Measurements from ENCODE around the gene SPATA9.

Gene SPATA9

GRCh38 chr5:95664204-95664786, 18.5 kb downstream of the SPATA9 start:
- no peaks in the 10 kb centered on the region for H3K79me2 ChIP-seq (ENCODE audit: control insufficient read depth, low read length)
- no peaks in the 10 kb centered on the region for H3K9me2 ChIP-seq (replicated peaks; ENCODE audit: control insufficient read depth, low read length)
- no peaks in the 10 kb centered on the region for H3K27me3 ChIP-seq (ENCODE audit: control insufficient read depth, low read length)
- no peaks in the 10 kb centered on the region for H4K20me1 ChIP-seq (ENCODE audit: control insufficient read depth, insufficient read depth, low read depth, low read length)
- no peak overlapping the region for H3K4me3 ChIP-seq (ENCODE audit: low read length)
- H3F3A ChIP-seq (ENCODE audit: control insufficient read depth, insufficient read depth): no peaks in the 10 kb centered on the region
- H3K27ac ChIP-seq (ENCODE audit: low read depth, low read length): no peak overlapping the region
- no peaks in the 10 kb centered on the region for H3K36me3 ChIP-seq (ENCODE audit: control insufficient read depth, low read length)
- no peaks in the 10 kb centered on the region for H3K9me3 ChIP-seq (ENCODE audit: control insufficient read depth, insufficient read depth, low read length)
- no peaks in the 10 kb centered on the region for H3K4me1 ChIP-seq (ENCODE audit: control insufficient read depth, low read length)
- no peak overlapping the region for H3K4me2 ChIP-seq (ENCODE audit: low read length)
- TF ChIP-seq, protein P1, sequence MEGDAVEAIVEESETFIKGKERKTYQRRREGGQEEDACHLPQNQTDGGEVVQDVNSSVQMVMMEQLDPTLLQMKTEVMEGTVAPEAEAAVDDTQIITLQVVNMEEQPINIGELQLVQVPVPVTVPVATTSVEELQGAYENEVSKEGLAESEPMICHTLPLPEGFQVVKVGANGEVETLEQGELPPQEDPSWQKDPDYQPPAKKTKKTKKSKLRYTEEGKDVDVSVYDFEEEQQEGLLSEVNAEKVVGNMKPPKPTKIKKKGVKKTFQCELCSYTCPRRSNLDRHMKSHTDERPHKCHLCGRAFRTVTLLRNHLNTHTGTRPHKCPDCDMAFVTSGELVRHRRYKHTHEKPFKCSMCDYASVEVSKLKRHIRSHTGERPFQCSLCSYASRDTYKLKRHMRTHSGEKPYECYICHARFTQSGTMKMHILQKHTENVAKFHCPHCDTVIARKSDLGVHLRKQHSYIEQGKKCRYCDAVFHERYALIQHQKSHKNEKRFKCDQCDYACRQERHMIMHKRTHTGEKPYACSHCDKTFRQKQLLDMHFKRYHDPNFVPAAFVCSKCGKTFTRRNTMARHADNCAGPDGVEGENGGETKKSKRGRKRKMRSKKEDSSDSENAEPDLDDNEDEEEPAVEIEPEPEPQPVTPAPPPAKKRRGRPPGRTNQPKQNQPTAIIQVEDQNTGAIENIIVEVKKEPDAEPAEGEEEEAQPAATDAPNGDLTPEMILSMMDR (IDR thresholded peaks at IDR 0.05; ENCODE audit: low read depth, low read length, poor library complexity, severe bottlenecking): peak; percentile 78
- no peak for TF ChIP-seq EZH2phosphoT487 (IDR thresholded peaks at IDR 0.05; ENCODE audit: borderline replicate concordance, low read length)

DNA sequence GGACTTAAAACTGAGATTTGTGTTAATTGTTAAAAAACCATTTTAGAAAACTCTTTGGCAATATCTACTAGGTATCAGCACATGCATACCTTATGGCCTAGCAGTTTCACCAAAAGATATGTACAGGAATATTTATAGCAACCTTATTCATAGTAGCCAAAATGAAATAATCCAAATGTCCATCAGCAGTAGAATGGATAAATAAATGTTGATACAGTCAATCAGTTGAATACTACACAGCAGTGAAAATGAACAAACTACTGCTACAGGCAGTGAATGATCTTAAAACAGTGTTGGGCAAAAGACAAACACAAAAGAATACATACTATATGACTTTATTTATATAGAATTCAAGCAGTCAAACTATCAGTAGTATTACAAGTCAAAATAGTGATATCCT, 19.8 kb downstream of the SPATA9 start:
- no peak overlapping the region for H3K27ac ChIP-seq (ENCODE audit: low read depth, low read length)
- no peaks in the 10 kb centered on the region for H4K20me1 ChIP-seq (ENCODE audit: control insufficient read depth, insufficient read depth, low read depth, low read length)
- no peaks in the 10 kb centered on the region for H3K36me3 ChIP-seq (ENCODE audit: control insufficient read depth, low read length)
- H3K9me3 ChIP-seq (ENCODE audit: control insufficient read depth, insufficient read depth, low read length): no peaks in the 10 kb centered on the region
- H3K4me1 ChIP-seq (ENCODE audit: control insufficient read depth, low read length): no peaks in the 10 kb centered on the region
- no peaks in the 10 kb centered on the region for H3K79me2 ChIP-seq (ENCODE audit: control insufficient read depth, low read length)
- no peak overlapping the region for H3K4me2 ChIP-seq (ENCODE audit: low read length)
- H3F3A ChIP-seq (ENCODE audit: control insufficient read depth, insufficient read depth): no peaks in the 10 kb centered on the region
- no peaks in the 10 kb centered on the region for H3K9me2 ChIP-seq (replicated peaks; ENCODE audit: control insufficient read depth, low read length)
- H3K4me3 ChIP-seq (ENCODE audit: low read length): no peak overlapping the region
- no peaks in the 10 kb centered on the region for H3K27me3 ChIP-seq (ENCODE audit: control insufficient read depth, low read length)
- no peak for TF ChIP-seq EZH2phosphoT487 (IDR thresholded peaks at IDR 0.05; ENCODE audit: borderline replicate concordance, low read length)
- TF ChIP-seq, protein P1 (IDR thresholded peaks at IDR 0.05; ENCODE audit: low read depth, low read length, poor library complexity, severe bottlenecking): no peak

- Histone ChIP-seq H3K27ac (ENCODE audit: low read depth, low read length) (no peak overlapping the region), H3K9me3 (ENCODE audit: control insufficient read depth, insufficient read depth, low read length) (no peaks in the 10 kb centered on the region), H3F3A (ENCODE audit: control insufficient read depth, insufficient read depth) (no peaks in the 10 kb centered on the region), H3K4me1 (ENCODE audit: control insufficient read depth, low read length) (no peaks in the 10 kb centered on the region), H3K4me3 (ENCODE audit: low read length) (no peak overlapping the region), H3K36me3 (ENCODE audit: control insufficient read depth, low read length) (no peaks in the 10 kb centered on the region), H3K4me2 (ENCODE audit: low read length) (no peak overlapping the region), H4K20me1 (ENCODE audit: control insufficient read depth, insufficient read depth, low read depth, low read length) (no peaks in the 10 kb centered on the region), H3K79me2 (ENCODE audit: control insufficient read depth, low read length) (no peaks in the 10 kb centered on the region), H3K9me2 (replicated peaks; ENCODE audit: control insufficient read depth, low read length) (no peaks in the 10 kb centered on the region), H3K27me3 (ENCODE audit: control insufficient read depth, low read length) (no peaks in the 10 kb centered on the region)
- no peak for TF ChIP-seq EZH2phosphoT487 (IDR thresholded peaks at IDR 0.05; ENCODE audit: borderline replicate concordance, low read length)
- TF ChIP-seq, protein P1 (IDR thresholded peaks at IDR 0.05; ENCODE audit: low read depth, low read length, poor library complexity, severe bottlenecking): no peak
These were observed 22.7 kb downstream of the SPATA9 start for GRCh38 chr5:95660060-95660459.
